Esophagus squamous epithelium (tissue), 5 donors: ENCODE data around the gene NEIL1. TPM values are rescaled to one million over a fixed set of nuclear protein-coding genes. Genes with fewer than 3 reads are reported as not detected.
"Not testable (repeated sequence)": the region's sequence is repeated elsewhere in the genome, so short reads cannot be mapped to it uniquely, and the experiment has no call there.

Experiments used
- DNase-seq: peaks from one replicate; lab custom pipeline; 2025; lab: John Stamatoyannopoulos, UW
- H3K27ac ChIP-seq, 4 donors: fragments of 200-600 bp; sonication (generic); one replicate each; pipeline ENCODE4 v1.5.1; 2016 to 2019; ENCODE audit warnings: mild to moderate bottlenecking in 1 of 4
- H3K27me3 ChIP-seq, 4 donors: fragments of 200-600 bp; sonication (generic); 1 replicate in 3 of 4; 2 replicates in 1 of 4; pipeline versions ENCODE4 v1.5.1 to v1.6.0; 2017 to 2021; ENCODE audit warnings: antibody characterized with exemption in 1 of 4
- H3K36me3 ChIP-seq, 3 donors: fragments of 200-600 bp; sonication (generic); one replicate each; pipeline ENCODE4 v1.5.1; 2016 to 2019
- H3K4me1 ChIP-seq, 3 donors: fragments of 200-600 bp; sonication (generic); one replicate each; pipeline ENCODE4 v1.5.1; 2017 to 2019
- H3K4me3 ChIP-seq, 4 donors: fragments of 200-600 bp; sonication (generic); 1 replicate in 3 of 4; 2 replicates in 1 of 4; pipeline ENCODE4 v1.5.1; 2016 to 2019; ENCODE audit warnings: mild to moderate bottlenecking in 2 of 4, moderate library complexity in 1 of 4
- H3K9me3 ChIP-seq, 3 donors: fragments of 200-600 bp; sonication (generic); one replicate each; pipeline ENCODE4 v1.5.1; 2016 to 2019
- POLR2A ChIP-seq, 4 donors: fragments of 450-650 bp; IDR thresholded peaks; one replicate each; pipeline ENCODE4 v1.6.1; 2017; ENCODE audit warnings: antibody characterized with exemption in 4 of 4, mild to moderate bottlenecking in 4 of 4, moderate library complexity in 3 of 4
- WGBS, 2 donors: methylation state at CpG; one replicate each; pipeline ENCODE4 v1.1.5; 2018; 5-methylcytosine and 5-hydroxymethylcytosine counted together
- intact Hi-C: fragments of 100-400 bp; cut with DNase I; formaldehyde crosslinking; loops from one replicate; pipeline ENCODE4 v1.15.0; 2022
- total RNA-seq, 4 donors: library from RNA; depleted of rRNA; stranded (reverse); fragments of >200 nt; gene quantifications; one replicate each; pipeline ENCODE4 v1.1.0, GENCODE V29; 2016
- TF ChIP-seq, protein P1 (sequence below), 6 experiments: fragments of 450-650 bp in 4 of 6; fragments of 200-600 bp in 2 of 6; sonication (generic) in 2 of 6; IDR thresholded peaks; one replicate each; pipeline ENCODE4 v1.5.1; 2016 to 2019; ENCODE audit warnings: antibody characterized with exemption in 6 of 6, mild to moderate bottlenecking in 4 of 6, moderate library complexity in 4 of 6
- donor health status: DM: yes; HTN: yes; CAD: no.

The NEIL1 gene
- total RNA-seq, 4 donors from 2014 or later: 7.9 to 58.0 (median 10.9) TPM

DNA sequence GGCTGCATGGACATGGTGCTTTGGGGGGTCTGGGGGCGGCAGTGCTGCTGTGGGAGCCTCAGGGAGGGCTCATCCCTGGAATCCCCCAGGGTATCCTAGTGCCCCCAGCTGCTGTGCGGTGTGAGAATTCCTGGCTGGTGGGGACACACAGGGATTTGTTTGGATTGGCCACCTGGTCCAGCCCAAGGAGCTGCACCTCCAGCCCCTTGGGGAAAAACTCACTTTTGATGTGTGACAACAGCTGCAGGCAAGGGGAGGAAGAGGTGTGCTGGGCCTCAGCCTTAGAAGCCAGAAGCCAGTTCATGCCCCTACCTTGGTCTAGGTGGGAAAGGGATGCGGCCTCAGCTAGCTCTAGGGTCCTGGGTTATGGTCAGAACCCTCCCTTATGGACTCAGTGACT is 19.3 kb upstream of the NEIL1 start:
- intact Hi-C loops: loop anchor here (10.0 kb wide), 1 partner anchor 93 kb away; no protein-coding TSS in a partner anchor
- H3K4me1 ChIP-seq: no peaks in the 10 kb centered on the region
- H3K36me3 ChIP-seq: no peaks in the 10 kb centered on the region
- no peak overlapping the region for H3K4me3 ChIP-seq
- no peak overlapping the region for H3K27ac ChIP-seq
- TF ChIP-seq, protein P1, sequence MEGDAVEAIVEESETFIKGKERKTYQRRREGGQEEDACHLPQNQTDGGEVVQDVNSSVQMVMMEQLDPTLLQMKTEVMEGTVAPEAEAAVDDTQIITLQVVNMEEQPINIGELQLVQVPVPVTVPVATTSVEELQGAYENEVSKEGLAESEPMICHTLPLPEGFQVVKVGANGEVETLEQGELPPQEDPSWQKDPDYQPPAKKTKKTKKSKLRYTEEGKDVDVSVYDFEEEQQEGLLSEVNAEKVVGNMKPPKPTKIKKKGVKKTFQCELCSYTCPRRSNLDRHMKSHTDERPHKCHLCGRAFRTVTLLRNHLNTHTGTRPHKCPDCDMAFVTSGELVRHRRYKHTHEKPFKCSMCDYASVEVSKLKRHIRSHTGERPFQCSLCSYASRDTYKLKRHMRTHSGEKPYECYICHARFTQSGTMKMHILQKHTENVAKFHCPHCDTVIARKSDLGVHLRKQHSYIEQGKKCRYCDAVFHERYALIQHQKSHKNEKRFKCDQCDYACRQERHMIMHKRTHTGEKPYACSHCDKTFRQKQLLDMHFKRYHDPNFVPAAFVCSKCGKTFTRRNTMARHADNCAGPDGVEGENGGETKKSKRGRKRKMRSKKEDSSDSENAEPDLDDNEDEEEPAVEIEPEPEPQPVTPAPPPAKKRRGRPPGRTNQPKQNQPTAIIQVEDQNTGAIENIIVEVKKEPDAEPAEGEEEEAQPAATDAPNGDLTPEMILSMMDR (IDR thresholded peaks at IDR 0.05): no peak
- TF ChIP-seq POLR2A (IDR thresholded peaks at IDR 0.05): no peak
- no peak for DNase-seq
- no peaks in the 10 kb centered on the region for H3K27me3 ChIP-seq
- no peaks in the 10 kb centered on the region for H3K9me3 ChIP-seq
- 100% methylated on average over 2 of the region's 3 CpGs; no CpG with 5 or more reads in 1 of the 2 donors for WGBS, 2 donors

DNA sequence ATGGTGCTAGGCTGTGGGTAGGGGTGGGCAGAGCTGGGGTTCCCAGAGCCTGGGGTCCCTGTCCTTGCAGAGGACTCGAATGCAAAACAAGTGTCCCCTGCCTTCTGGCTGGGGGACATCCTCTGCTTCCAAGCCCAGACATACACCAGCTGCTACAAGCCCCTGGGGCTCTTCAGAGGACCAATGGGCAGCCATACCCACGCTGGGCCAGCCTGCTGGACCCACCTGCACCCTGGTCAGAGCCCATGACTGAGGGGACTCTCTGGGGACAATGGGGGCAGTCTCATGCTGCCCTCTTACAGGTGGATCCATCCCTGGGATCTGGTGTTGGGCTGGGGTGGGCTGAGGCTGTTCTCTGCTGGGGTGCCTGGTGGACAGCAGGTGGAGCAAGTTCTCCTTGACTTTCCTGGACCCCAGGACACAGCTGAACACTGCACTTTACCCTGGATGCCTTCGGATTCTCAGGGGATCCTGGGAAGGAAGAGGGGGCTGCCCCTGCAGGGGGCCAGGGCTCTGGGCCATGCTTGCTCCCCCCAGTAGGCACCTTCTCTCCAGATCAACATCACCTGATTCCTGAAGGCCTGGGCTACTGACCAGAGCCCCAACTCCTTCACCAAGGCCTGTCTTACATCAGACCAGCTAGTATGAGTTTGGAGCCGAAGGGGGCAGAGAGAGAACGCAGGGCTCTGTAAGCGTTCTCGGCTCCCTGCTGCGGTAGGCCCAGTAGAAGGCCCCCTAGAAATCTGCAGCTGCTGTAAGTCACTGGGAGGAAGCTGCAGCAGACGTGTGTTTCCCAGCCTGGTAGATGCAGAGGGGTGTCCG is 18.1 kb upstream of the NEIL1 start:
- TF ChIP-seq POLR2A (IDR thresholded peaks at IDR 0.05): no peak
- TF ChIP-seq, protein P1 (IDR thresholded peaks at IDR 0.05): no peak
- H3K36me3 ChIP-seq: no peaks in the 10 kb centered on the region
- H3K27ac ChIP-seq: no peak overlapping the region
- DNase-seq: no peak
- H3K9me3 ChIP-seq: no peaks in the 10 kb centered on the region
- no peaks in the 10 kb centered on the region for H3K4me1 ChIP-seq
- H3K4me3 ChIP-seq: no peak overlapping the region
- intact Hi-C loops: loop anchor here (10.0 kb wide), 1 partner anchor 94 kb away; no protein-coding TSS in a partner anchor
- H3K27me3 ChIP-seq: no peaks in the 10 kb centered on the region
- 72% methylated on average over 7 of the region's 10 CpGs; no CpG with 5 or more reads in 1 of the 2 donors for WGBS, 2 donors

DNA sequence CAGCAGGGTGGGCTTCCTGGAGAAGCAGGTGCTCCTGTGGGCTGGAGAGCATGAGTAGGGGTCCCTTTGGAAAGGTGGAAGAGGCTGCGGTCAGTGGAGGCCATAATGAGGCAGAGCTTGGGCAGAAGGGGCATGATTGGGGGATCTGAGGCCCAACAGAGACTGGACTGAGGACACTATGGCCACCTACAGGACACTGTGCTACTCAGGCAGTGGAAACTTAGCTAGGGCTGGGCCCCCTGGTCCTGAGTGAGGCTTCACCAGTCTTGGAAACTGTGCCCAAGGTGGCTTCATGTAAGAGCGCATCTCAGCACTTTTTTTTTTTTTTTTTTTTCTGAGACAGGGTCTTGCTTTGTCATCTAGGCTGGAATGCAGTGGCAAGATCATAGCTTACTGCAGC is 17.3 kb upstream of the NEIL1 start:
- H3K9me3 ChIP-seq: no peaks in the 10 kb centered on the region
- DNase-seq: no peak
- no peak for TF ChIP-seq POLR2A (IDR thresholded peaks at IDR 0.05)
- TF ChIP-seq, protein P1 (IDR thresholded peaks at IDR 0.05): no peak
- 100% methylated on average over 1 to 2 of the region's 2 CpGs for WGBS, 2 donors
- intact Hi-C loops: loop anchor here (10.0 kb wide), 1 partner anchor 95 kb away; no protein-coding TSS in a partner anchor
- H3K4me3 ChIP-seq: no peak overlapping the region
- no peaks in the 10 kb centered on the region for H3K4me1 ChIP-seq
- no peaks in the 10 kb centered on the region for H3K36me3 ChIP-seq
- no peak overlapping the region for H3K27ac ChIP-seq
- no peaks in the 10 kb centered on the region for H3K27me3 ChIP-seq

DNA sequence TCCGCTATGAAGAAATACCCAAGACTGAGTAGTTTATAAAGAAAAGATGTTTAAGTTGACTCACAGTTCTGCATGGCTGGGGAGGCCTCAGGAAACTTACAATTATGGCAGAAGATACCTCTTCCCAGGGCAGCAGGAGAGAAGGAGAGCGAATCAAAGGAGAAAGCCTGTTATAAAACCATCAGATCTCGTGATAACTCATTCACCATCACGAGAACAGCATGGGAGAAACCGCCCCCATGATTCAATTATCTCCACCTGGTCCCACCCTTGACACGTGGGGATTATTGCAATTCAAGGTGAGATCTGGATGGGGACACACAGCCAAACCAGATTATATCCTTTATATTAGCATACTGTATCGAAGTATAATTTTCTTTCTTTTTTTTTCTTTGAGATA is 14.7 kb upstream of the NEIL1 start:
- DNase-seq, H3K36me3 ChIP-seq, H3K27me3 ChIP-seq, H3K4me3 ChIP-seq, intact Hi-C loops, H3K27ac ChIP-seq, H3K9me3 ChIP-seq: not testable (repeated sequence)
- 68% methylated on average over 7 of the region's 7 CpGs for WGBS, 2 donors
- H3K4me1 ChIP-seq: peaks cover 8 to 19% (median 10%) of the 10 kb centered on the region in 3 donors

DNA sequence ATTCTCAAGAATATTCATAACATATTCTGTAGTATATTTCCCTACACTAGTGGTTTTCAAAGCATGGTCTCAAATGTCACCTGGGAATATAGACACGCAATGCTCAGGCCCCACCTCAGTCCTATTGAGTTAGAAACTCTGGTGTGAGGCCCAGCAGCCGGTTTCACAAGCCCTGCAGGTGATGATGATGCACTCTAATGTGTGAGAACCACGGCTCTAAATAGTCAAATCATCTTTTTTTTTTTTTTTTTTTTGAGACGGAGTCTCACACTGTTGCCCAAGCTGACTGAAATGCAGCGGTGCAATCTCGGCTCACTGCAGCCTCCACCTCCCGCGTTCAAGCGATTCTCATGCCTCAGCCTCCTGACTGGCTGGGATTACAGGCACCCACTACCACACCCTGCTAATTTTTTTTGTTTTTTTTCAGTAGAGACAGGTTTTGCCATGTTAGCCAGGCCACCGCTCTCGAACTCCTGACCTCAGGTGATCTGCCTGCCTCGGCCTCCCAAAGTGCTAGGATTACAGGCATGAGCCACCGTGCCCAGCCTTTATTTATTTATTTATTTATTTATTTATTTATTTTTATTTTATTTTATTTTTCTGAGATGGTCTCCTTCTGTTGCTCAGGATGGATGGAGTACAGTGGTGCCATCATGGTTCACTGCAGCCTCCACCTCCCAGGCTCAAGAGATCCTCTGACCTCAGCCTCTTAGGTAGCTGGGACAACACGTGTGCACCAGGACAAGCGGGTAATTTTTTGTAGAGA is 13.0 kb upstream of the NEIL1 start:
- H3K27me3 ChIP-seq, H3K9me3 ChIP-seq, H3K36me3 ChIP-seq, H3K27ac ChIP-seq, DNase-seq, intact Hi-C loops, H3K4me3 ChIP-seq: not testable (repeated sequence)
- 77 to 88% methylated on average over 15 of the region's 15 CpGs for WGBS, 2 donors
- H3K4me1 ChIP-seq: peaks cover 8 to 22% (median 10%) of the 10 kb centered on the region in 3 donors

DNA sequence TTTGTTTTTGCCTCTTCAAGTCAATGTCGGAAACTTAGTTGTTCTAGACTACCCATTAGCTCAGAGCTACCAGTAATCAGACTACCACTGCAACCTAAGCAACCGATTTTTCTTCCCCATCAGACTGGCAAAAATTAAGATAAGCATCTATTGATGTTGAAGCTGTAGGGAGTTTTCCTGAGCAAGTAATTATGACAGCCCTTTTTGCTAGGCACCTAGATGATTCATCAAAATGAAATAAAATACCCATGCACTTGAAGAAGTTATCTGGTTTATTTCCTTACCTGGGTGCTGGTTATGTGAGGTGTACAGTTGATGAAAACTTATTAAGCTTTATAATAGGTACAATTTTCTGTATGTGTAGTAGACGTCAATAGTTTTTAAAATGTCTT is 11.5 kb upstream of the NEIL1 start:
- no peaks in the 10 kb centered on the region for H3K27me3 ChIP-seq
- H3K9me3 ChIP-seq: no peaks in the 10 kb centered on the region
- DNase-seq: no peak
- no peak for TF ChIP-seq POLR2A (IDR thresholded peaks at IDR 0.05)
- TF ChIP-seq, protein P1 (IDR thresholded peaks at IDR 0.05): no peak
- peaks cover 8 to 22% (median 10%) of the 10 kb centered on the region in 3 donors for H3K4me1 ChIP-seq
- H3K27ac ChIP-seq: peak overlapping the region; percentile 71 to 85 (median 79)
- peaks cover 0 to 20% (median 0%) of the 10 kb centered on the region in 3 donors for H3K36me3 ChIP-seq
- 34 to 41% methylated on average over 3 of the region's 3 CpGs for WGBS, 2 donors
- intact Hi-C loops: no loop called here
- peak overlapping the region; percentile 63 to 91 (median 85) for H3K4me3 ChIP-seq
